Measurements from ENCODE around the gene KLHL13. TPM values are rescaled to one million over a fixed set of nuclear protein-coding genes. Genes with fewer than 3 reads are reported as not detected.

KLHL13 gene
- polyA plus RNA-seq, 1 donor from 2014 or later, result 15.7 TPM

DNA sequence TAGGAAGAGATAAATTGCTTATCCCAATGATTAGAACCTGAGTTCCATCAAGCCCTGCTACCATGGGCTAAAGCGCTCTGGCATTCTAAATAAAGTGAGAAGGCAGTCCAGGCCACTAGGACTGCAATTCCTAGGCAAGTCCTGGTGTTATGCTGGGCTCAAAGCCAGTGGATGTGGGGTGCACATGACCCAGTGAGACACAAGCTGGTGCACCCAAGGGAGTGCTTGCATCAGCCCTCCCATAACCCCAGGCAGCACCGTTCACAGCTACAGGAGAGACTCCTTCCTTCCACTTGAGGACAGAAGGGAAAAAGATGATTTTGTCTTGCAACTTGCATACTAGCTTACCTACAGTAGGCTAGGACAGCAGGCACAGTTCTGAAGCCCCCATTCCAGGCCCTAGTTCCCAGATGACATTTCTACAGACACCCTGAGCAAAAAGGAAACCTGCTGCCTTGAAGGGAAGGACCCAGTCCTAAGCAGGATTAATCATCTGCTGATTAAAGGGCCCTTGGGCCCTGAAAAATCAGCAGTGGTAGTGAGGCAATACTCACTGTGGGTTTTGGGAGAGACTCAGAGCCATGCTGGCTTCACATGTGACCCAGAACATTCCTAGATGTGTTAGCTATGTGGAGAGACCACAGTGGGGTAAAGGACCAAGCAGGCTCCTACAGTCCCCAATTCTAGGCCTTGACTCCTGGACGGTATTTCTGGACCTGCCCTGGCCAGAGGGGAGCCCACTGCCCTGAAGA is 77.8 kb downstream of the KLHL13 start:
- H3K36me3 ChIP-seq (ENCODE audit: insufficient read depth, low read length), result no peaks in the 10 kb centered on the region
- H3K4me3 ChIP-seq (ENCODE audit: low read length), result no peak overlapping the region
- no peaks in the 10 kb centered on the region for H4K20me1 ChIP-seq (ENCODE audit: insufficient read depth)
- TF ChIP-seq, protein P1, sequence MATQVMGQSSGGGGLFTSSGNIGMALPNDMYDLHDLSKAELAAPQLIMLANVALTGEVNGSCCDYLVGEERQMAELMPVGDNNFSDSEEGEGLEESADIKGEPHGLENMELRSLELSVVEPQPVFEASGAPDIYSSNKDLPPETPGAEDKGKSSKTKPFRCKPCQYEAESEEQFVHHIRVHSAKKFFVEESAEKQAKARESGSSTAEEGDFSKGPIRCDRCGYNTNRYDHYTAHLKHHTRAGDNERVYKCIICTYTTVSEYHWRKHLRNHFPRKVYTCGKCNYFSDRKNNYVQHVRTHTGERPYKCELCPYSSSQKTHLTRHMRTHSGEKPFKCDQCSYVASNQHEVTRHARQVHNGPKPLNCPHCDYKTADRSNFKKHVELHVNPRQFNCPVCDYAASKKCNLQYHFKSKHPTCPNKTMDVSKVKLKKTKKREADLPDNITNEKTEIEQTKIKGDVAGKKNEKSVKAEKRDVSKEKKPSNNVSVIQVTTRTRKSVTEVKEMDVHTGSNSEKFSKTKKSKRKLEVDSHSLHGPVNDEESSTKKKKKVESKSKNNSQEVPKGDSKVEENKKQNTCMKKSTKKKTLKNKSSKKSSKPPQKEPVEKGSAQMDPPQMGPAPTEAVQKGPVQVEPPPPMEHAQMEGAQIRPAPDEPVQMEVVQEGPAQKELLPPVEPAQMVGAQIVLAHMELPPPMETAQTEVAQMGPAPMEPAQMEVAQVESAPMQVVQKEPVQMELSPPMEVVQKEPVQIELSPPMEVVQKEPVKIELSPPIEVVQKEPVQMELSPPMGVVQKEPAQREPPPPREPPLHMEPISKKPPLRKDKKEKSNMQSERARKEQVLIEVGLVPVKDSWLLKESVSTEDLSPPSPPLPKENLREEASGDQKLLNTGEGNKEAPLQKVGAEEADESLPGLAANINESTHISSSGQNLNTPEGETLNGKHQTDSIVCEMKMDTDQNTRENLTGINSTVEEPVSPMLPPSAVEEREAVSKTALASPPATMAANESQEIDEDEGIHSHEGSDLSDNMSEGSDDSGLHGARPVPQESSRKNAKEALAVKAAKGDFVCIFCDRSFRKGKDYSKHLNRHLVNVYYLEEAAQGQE (IDR thresholded peaks at IDR 0.05; ENCODE audit: borderline replicate concordance), result no peak
- H3K27me3 ChIP-seq (ENCODE audit: insufficient read depth, low read depth, low read length), result no peaks in the 10 kb centered on the region
- no peaks in the 10 kb centered on the region for H3K79me2 ChIP-seq (replicated peaks; ENCODE audit: insufficient read depth, low read length)
- no peaks in the 10 kb centered on the region for H3F3A ChIP-seq (ENCODE audit: insufficient read depth, low read length, poor library complexity, severe bottlenecking)
- no peak overlapping the region for H3K27ac ChIP-seq (ENCODE audit: low read length)
- no peak overlapping the region for H2AFZ ChIP-seq (ENCODE audit: low read depth, low read length)
- H3K9me3 ChIP-seq (ENCODE audit: low read length), result no peaks in the 10 kb centered on the region
- H3K9ac ChIP-seq (ENCODE audit: low read length), result no peak overlapping the region
- no peaks in the 10 kb centered on the region for H3K9me2 ChIP-seq (ENCODE audit: insufficient read depth, low read length)
- H3K4me2 ChIP-seq (ENCODE audit: low read length), result no peak overlapping the region

DNA sequence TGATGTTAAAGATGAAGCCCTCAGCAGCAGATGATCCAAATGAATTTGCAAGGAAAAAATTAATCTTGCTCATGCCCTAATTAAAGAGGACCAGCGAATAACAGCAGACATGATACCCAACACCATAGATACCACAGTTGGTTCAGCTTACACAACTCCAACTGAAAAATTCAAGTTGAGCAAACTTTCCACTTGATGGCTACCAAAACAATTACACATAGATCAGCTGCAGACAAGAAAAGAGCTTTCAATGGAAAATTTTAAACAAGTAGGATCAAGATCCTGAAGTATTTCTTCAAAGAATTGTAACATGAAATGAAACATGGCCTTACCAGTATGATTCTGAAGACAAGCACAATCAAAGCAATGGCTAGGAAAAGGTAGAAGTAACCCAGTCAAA is 90.0 kb downstream of the KLHL13 start:
- Histone ChIP-seq H3K9ac (ENCODE audit: low read length) (no peak overlapping the region), H3F3A (ENCODE audit: insufficient read depth, low read length, poor library complexity, severe bottlenecking) (no peaks in the 10 kb centered on the region), H3K9me3 (ENCODE audit: low read length) (no peaks in the 10 kb centered on the region), H3K27ac (ENCODE audit: low read length) (no peak overlapping the region), H3K27me3 (ENCODE audit: insufficient read depth, low read depth, low read length) (no peaks in the 10 kb centered on the region), H4K20me1 (ENCODE audit: insufficient read depth) (no peaks in the 10 kb centered on the region), H3K79me2 (replicated peaks; ENCODE audit: insufficient read depth, low read length) (no peaks in the 10 kb centered on the region), H3K4me3 (ENCODE audit: low read length) (no peak overlapping the region), H3K4me2 (ENCODE audit: low read length) (no peak overlapping the region), H2AFZ (ENCODE audit: low read depth, low read length) (no peak overlapping the region), H3K9me2 (ENCODE audit: insufficient read depth, low read length) (no peaks in the 10 kb centered on the region), H3K36me3 (ENCODE audit: insufficient read depth, low read length) (no peaks in the 10 kb centered on the region)
- no peak for TF ChIP-seq TAF1 (IDR thresholded peaks at IDR 0.05; ENCODE audit: low read depth)
- no peak for TF ChIP-seq EP300 (conservative IDR thresholded peaks at IDR 0.05; ENCODE audit: poor library complexity, severe bottlenecking)
- TF ChIP-seq, protein P2, sequence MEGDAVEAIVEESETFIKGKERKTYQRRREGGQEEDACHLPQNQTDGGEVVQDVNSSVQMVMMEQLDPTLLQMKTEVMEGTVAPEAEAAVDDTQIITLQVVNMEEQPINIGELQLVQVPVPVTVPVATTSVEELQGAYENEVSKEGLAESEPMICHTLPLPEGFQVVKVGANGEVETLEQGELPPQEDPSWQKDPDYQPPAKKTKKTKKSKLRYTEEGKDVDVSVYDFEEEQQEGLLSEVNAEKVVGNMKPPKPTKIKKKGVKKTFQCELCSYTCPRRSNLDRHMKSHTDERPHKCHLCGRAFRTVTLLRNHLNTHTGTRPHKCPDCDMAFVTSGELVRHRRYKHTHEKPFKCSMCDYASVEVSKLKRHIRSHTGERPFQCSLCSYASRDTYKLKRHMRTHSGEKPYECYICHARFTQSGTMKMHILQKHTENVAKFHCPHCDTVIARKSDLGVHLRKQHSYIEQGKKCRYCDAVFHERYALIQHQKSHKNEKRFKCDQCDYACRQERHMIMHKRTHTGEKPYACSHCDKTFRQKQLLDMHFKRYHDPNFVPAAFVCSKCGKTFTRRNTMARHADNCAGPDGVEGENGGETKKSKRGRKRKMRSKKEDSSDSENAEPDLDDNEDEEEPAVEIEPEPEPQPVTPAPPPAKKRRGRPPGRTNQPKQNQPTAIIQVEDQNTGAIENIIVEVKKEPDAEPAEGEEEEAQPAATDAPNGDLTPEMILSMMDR (IDR thresholded peaks at IDR 0.05; ENCODE audit: poor library complexity, severe bottlenecking), result no peak
- TF ChIP-seq EZH2 (IDR thresholded peaks at IDR 0.05; ENCODE audit: borderline replicate concordance, insufficient read depth, low read length, poor library complexity, severe bottlenecking), result no peak
- TF ChIP-seq SMC3 (conservative IDR thresholded peaks at IDR 0.05; ENCODE audit: poor library complexity), result no peak
- no peak for TF ChIP-seq MXI1 (conservative IDR thresholded peaks at IDR 0.05; ENCODE audit: poor library complexity, severe bottlenecking)

DNA sequence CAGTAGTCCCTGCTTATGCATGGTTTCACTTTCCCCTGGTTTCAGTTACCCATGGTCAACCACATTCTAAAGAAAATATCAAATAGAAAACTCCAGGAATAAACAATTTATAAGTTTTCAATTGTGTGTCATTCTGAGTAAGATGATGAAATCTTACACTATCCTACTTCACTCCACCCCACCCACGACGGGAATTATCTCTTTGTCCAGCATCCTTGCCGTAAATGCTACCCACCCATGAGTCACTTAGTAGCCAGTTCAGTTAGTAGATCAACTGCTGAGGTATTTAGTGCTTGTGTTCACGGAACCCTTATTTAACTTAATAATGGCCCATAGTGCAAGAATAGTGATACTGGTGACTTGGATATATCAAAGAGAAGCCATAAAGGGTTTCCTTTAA is 91.4 kb downstream of the KLHL13 start:
- Histone ChIP-seq H2AFZ (ENCODE audit: low read depth, low read length) (no peak overlapping the region), H3K27me3 (ENCODE audit: insufficient read depth, low read depth, low read length) (no peaks in the 10 kb centered on the region), H3K9me3 (ENCODE audit: low read length) (no peaks in the 10 kb centered on the region), H3K27ac (ENCODE audit: low read length) (no peak overlapping the region), H3K4me3 (ENCODE audit: low read length) (no peak overlapping the region), H3K36me3 (ENCODE audit: insufficient read depth, low read length) (no peaks in the 10 kb centered on the region), H3F3A (ENCODE audit: insufficient read depth, low read length, poor library complexity, severe bottlenecking) (no peaks in the 10 kb centered on the region), H3K4me2 (ENCODE audit: low read length) (no peak overlapping the region), H3K9me2 (ENCODE audit: insufficient read depth, low read length) (no peaks in the 10 kb centered on the region), H3K9ac (ENCODE audit: low read length) (no peak overlapping the region), H4K20me1 (ENCODE audit: insufficient read depth) (no peaks in the 10 kb centered on the region), H3K79me2 (replicated peaks; ENCODE audit: insufficient read depth, low read length) (no peaks in the 10 kb centered on the region)
- TF ChIP-seq EZH2 (IDR thresholded peaks at IDR 0.05; ENCODE audit: borderline replicate concordance, insufficient read depth, low read length, poor library complexity, severe bottlenecking) (no peak), POLR2AphosphoS5 (IDR thresholded peaks at IDR 0.05) (no peak), RAD21 (conservative IDR thresholded peaks at IDR 0.05) (no peak), MXI1 (conservative IDR thresholded peaks at IDR 0.05; ENCODE audit: poor library complexity, severe bottlenecking) (no peak), EP300 (conservative IDR thresholded peaks at IDR 0.05; ENCODE audit: poor library complexity, severe bottlenecking) (no peak), TAF1 (IDR thresholded peaks at IDR 0.05; ENCODE audit: low read depth) (no peak), SMC3 (conservative IDR thresholded peaks at IDR 0.05; ENCODE audit: poor library complexity) (no peak)
- TF ChIP-seq, protein P2 (IDR thresholded peaks at IDR 0.05; ENCODE audit: poor library complexity, severe bottlenecking), result no peak
- TF ChIP-seq, protein P1 (IDR thresholded peaks at IDR 0.05; ENCODE audit: borderline replicate concordance), result no peak
